NT2/D1 (cell line): ENCODE data around the gene DSCAML1.

Experiments used
- SUZ12 ChIP-seq: IDR thresholded peaks from 2 replicates; pipeline ENCODE4 v1.6.1; 2011; ENCODE audit not compliant: insufficient read length, insufficient read depth; ENCODE audit errors: extremely low read depth
- YY1 ChIP-seq: IDR thresholded peaks from 2 replicates; pipeline ENCODE4 v1.6.1; 2011; ENCODE audit not compliant: insufficient read length, insufficient read depth
- ZNF274 ChIP-seq: IDR thresholded peaks from 2 replicates; pipeline ENCODE4 v1.6.1; 2011; ENCODE audit warnings: mild to moderate bottlenecking, low read depth, low read length

GRCh38 chr11:117780456-117780855, 16.6 kb downstream of the DSCAML1 start:
- TF ChIP-seq YY1: no peak
- TF ChIP-seq SUZ12: no peak
- no peak for TF ChIP-seq ZNF274
